Skeletal muscle tissue (tissue), 4 donors: Measurements from ENCODE around the gene TMEM182. TPM values are rescaled to one million over a fixed set of nuclear protein-coding genes. Genes with fewer than 3 reads are reported as not detected.

Experiments used
- H3K27ac ChIP-seq: one replicate; pipeline ENCODE4 v1.7.0; 2013; ENCODE audit warnings: mild to moderate bottlenecking, low read depth, low read length, inconsistent platforms
- H3K27me3 ChIP-seq, 3 donors: one replicate each; pipeline ENCODE4 v1.7.0; 2013; ENCODE audit warnings: low read length in 3 of 3; ENCODE audit not compliant: control insufficient read depth in 3 of 3, insufficient read depth in 3 of 3
- H3K36me3 ChIP-seq, 3 donors: one replicate each; pipeline ENCODE4 v1.7.0; 2013; ENCODE audit warnings: low read length in 3 of 3; ENCODE audit not compliant: control insufficient read depth in 3 of 3, insufficient read depth in 3 of 3
- H3K4me1 ChIP-seq, 3 donors: one replicate each; pipeline ENCODE4 v1.7.0; 2013; ENCODE audit warnings: low read length in 3 of 3, mild to moderate bottlenecking in 3 of 3; ENCODE audit not compliant: control insufficient read depth in 3 of 3, insufficient read depth in 3 of 3
- H3K4me3 ChIP-seq, 3 donors: one replicate each; pipeline ENCODE4 v1.7.0; 2013; ENCODE audit warnings: low read length in 3 of 3
- H3K9ac ChIP-seq, 3 donors: one replicate each; pipeline ENCODE4 v1.7.0; 2013; ENCODE audit warnings: low read length in 3 of 3, mild to moderate bottlenecking in 3 of 3, moderate library complexity in 2 of 3, low read depth in 1 of 3
- H3K9me3 ChIP-seq, 3 donors: one replicate each; pipeline ENCODE4 v1.7.0; 2013; ENCODE audit warnings: low read length in 3 of 3; ENCODE audit not compliant: control insufficient read depth in 3 of 3
- total RNA-seq: library from RNA; depleted of rRNA; stranded (reverse); fragments of >200 nt; gene quantifications from one replicate; pipeline ENCODE4 v1.2.3, GENCODE V29; 2014
- donor health status: Osteomylitis.

The TMEM182 gene
- total RNA-seq, 1 donor from 2014 or later: 152 TPM

DNA sequence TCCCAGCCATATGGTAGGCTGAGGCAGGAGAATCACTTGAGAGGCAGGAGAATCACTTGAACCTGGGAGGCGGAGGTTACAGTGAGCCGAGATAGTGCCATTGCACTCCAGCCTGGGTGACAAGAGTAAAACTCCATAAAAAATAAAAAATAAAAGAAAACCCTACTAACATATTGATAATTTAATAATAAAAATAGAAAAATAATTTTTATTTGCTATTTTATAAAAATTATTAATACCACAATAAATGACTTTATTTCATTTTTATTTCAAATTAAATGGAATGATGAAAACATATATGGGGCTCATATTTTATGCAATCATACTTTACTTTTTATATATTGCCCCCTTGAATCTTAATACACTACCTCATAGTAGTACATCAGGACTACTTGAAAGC, 20.4 kb downstream of the TMEM182 start:
- Histone ChIP-seq H3K36me3 (peaks cover 0 to 8% (median 0%) of the 10 kb centered on the region in 3 donors), H3K9me3 (no peaks in the 10 kb centered on the region), H3K27me3 (no peaks in the 10 kb centered on the region), H3K9ac (no peak overlapping the region), H3K4me3 (no peak overlapping the region), H3K4me1 (peaks cover 32 to 41% (median 39%) of the 10 kb centered on the region in 3 donors), H3K27ac (no peak overlapping the region)

DNA sequence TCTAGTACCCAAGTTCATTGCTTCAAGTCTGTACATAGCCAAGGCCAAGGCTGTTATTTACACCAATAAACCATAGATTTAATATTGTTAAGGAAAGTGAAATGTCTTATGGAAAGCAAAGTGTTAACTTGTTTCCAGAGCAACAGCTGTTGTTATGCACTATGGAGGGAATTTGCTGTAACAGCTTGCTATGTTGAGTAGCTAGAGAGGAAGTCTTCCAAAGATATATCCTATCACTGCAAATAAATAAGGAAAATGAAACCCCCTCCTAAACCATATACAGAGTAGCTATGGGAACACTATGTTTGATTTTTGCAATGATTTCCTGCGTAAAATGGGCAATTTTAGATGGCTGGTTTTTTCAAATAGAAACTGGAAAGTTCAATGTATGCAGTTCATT, 21.1 kb downstream of the TMEM182 start:
- Histone ChIP-seq H3K27ac (peak overlapping the region; percentile 60), H3K9me3 (no peaks in the 10 kb centered on the region), H3K4me1 (peaks cover 34 to 44% (median 42%) of the 10 kb centered on the region in 3 donors), H3K27me3 (no peaks in the 10 kb centered on the region), H3K36me3 (peaks cover 0 to 8% (median 0%) of the 10 kb centered on the region in 3 donors), H3K4me3 (peak overlapping the region in 2 of 3 donors; percentile 15 to 16), H3K9ac (no peak overlapping the region)

- peak overlapping the region in 1 of 3 donors; percentile 15 for H3K4me3 ChIP-seq
- H3K36me3 ChIP-seq: peaks cover 0 to 8% (median 0%) of the 10 kb centered on the region in 3 donors
- H3K4me1 ChIP-seq: peaks cover 41 to 52% (median 49%) of the 10 kb centered on the region in 3 donors
- no peaks in the 10 kb centered on the region for H3K27me3 ChIP-seq
- no peaks in the 10 kb centered on the region for H3K9me3 ChIP-seq
- no peak overlapping the region for H3K9ac ChIP-seq
- H3K27ac ChIP-seq: peak overlapping the region; percentile 60
These were observed 21.8 kb downstream of the TMEM182 start for GRCh38 chr2:102783506-102784183.

GRCh38 chr2:102784940-102785339, 23.1 kb downstream of the TMEM182 start:
- Histone ChIP-seq H3K27ac (no peak overlapping the region), H3K9me3 (no peaks in the 10 kb centered on the region), H3K27me3 (no peaks in the 10 kb centered on the region), H3K36me3 (peaks cover 0 to 8% (median 0%) of the 10 kb centered on the region in 3 donors), H3K4me3 (no peak overlapping the region), H3K9ac (no peak overlapping the region), H3K4me1 (peaks cover 54 to 64% (median 61%) of the 10 kb centered on the region in 3 donors)

DNA sequence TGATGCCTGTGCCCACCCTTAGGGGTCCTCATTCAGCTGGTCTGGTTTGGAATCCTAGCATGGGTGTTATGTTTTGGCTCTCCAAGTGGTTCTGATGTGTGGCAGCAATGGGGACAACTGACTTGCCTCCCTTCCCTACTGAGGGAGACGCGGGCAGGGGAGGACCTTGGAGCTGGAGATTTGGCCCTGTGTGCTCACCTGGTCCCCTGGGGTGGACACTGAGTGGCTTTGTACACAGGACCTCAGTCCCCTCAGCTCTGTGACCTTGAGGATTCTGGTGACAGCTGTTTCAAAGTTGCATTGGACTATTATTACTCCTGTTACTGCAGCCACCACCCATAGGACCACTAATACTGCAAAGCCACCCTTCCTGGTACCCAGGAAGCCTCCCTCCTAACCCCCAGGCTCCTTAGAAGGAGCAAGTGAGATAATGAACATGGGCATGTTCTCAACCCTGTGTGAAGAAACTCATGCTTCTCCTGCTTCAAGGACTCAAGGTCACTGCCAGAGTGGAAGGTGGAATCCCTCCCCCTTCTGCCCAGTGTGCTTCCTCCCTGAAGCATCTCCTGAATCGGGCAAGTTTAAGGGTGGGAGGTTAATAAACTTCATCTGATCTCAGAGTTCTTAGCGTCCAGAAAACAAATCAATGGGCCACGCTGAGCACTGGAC, 26.5 kb downstream of the TMEM182 start:
- Histone ChIP-seq H3K4me3 (peak overlapping the region in 2 of 3 donors; percentile 27 to 52), H3K9ac (peak overlapping the region in 1 of 3 donors; percentile 20), H3K27me3 (no peaks in the 10 kb centered on the region), H3K36me3 (peaks cover 0 to 8% (median 0%) of the 10 kb centered on the region in 3 donors), H3K27ac (peak overlapping the region; percentile 46), H3K9me3 (no peaks in the 10 kb centered on the region), H3K4me1 (peaks cover 50 to 66% (median 50%) of the 10 kb centered on the region in 3 donors)

DNA sequence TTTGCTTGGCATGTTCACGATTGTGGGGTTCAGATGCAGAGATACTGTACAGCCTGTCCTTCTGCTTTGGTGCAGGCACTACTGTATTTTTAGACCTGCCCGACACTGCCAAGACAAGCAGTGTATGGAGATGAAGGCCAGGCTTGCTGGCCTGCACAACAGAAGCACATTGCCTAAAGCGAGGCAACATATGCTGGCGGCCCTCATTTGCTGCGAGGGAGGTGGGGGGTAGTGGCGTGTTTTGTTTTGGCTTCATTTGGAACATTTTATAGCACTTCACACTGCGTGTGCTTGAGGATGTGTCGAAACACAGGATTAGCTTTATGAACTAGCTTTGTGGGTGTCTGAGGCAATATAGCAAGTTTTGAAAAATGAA, 27.0 kb downstream of the TMEM182 start:
- Histone ChIP-seq H3K4me1 (peaks cover 45 to 64% (median 47%) of the 10 kb centered on the region in 3 donors), H3K4me3 (peak overlapping the region in 2 of 3 donors; percentile 27 to 52), H3K36me3 (peaks cover 0 to 8% (median 0%) of the 10 kb centered on the region in 3 donors), H3K9me3 (no peaks in the 10 kb centered on the region), H3K27ac (peak overlapping the region; percentile 46), H3K9ac (peak overlapping the region in 1 of 3 donors; percentile 20), H3K27me3 (no peaks in the 10 kb centered on the region)

DNA sequence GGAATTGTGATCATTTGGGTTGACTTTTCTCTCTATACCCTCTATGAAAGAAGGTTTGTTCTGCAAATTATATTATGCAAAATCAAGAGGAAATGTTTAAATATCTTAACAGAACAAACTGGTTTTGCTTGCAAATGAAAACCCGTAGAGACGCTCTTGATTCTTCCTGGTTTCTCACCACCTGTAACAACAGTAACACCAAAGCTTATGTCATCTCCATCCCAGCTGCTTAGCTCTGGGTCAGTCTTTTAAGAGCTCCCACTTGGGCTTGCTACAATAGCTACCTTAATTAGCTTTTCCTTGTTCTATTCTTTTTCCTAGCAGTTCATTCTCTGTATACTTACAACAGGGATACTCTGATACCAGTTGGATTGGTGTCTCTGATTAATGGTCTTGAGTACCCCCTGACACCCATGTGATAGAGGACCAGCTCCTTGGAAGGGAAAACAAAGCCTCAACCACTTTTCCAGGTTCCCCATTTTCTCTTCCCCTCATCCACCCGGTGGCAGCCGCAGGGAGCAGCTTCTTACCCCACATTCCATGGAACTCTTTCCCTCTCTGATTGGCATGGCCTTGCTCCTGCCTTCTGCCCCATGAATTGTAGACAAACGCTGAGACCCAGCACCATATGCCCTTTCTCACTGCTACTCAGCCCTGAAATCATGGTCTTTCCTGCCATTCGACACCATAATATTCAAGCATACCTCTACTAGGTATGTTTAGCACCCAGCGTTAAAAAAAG, 27.7 kb downstream of the TMEM182 start:
- peaks cover 38 to 61% (median 41%) of the 10 kb centered on the region in 3 donors for H3K4me1 ChIP-seq
- no peaks in the 10 kb centered on the region for H3K27me3 ChIP-seq
- H3K36me3 ChIP-seq: peaks cover 0 to 8% (median 0%) of the 10 kb centered on the region in 3 donors
- no peak overlapping the region for H3K9ac ChIP-seq
- H3K4me3 ChIP-seq: no peak overlapping the region
- H3K27ac ChIP-seq: no peak overlapping the region
- H3K9me3 ChIP-seq: no peaks in the 10 kb centered on the region

GRCh38 chr2:102790091-102790455, 28.2 kb downstream of the TMEM182 start:
- no peaks in the 10 kb centered on the region for H3K27me3 ChIP-seq
- H3K36me3 ChIP-seq: peaks cover 0 to 6% (median 0%) of the 10 kb centered on the region in 3 donors
- no peak overlapping the region for H3K4me3 ChIP-seq
- H3K4me1 ChIP-seq: peaks cover 33 to 56% (median 36%) of the 10 kb centered on the region in 3 donors
- no peak overlapping the region for H3K9ac ChIP-seq
- H3K27ac ChIP-seq: no peak overlapping the region
- H3K9me3 ChIP-seq: no peaks in the 10 kb centered on the region

DNA sequence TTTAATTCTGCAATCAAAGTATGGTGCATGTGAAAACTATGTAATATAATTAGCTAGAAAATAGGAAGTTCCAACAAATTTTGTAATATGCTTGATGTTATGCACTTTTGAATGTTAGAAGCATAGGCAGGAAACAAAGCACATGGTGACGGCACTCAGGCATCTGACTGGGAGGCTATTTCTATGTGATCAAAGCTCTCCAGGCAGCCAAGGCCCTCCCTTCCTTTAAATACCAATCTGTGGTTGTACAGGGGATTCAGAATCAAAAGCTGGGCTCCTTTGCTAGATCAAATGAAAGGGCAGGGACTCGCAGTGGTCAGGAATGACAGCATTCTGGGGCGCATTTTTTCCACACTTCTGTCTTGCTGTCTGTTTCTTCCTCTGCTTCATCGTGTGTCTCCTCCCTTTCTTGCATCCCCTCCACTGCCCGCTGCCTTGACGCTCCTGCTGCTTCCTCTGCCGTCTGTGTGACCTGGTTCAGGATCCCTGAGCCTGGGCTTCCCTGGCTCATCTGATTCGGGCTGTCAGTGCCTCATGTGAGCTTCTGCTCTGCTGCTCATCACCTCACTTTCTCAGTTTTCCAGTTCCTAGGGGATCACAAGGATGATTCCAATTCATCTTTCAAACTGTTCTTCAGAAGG, 30.9 kb downstream of the TMEM182 start:
- Histone ChIP-seq H3K27ac (no peak overlapping the region), H3K36me3 (peaks cover 0 to under 1% (median 0%) of the 10 kb centered on the region in 3 donors), H3K9me3 (no peaks in the 10 kb centered on the region), H3K4me1 (peaks cover 38 to 58% (median 45%) of the 10 kb centered on the region in 3 donors), H3K4me3 (no peak overlapping the region), H3K27me3 (no peaks in the 10 kb centered on the region), H3K9ac (peak overlapping the region in 1 of 3 donors; percentile 27)
